HG03025 (cell line): Measurements from ENCODE around the gene ATP1A1.

Experiments used
- ATAC-seq: cut with Tn5 transposase; IDR thresholded peaks from one replicate; pipeline ENCODE4 v1.9.1; 2021; ENCODE audit warnings: mild to moderate bottlenecking, moderate library complexity; ENCODE audit not compliant: unreplicated experiment, low FRiP score

The ATP1A1 gene

DNA sequence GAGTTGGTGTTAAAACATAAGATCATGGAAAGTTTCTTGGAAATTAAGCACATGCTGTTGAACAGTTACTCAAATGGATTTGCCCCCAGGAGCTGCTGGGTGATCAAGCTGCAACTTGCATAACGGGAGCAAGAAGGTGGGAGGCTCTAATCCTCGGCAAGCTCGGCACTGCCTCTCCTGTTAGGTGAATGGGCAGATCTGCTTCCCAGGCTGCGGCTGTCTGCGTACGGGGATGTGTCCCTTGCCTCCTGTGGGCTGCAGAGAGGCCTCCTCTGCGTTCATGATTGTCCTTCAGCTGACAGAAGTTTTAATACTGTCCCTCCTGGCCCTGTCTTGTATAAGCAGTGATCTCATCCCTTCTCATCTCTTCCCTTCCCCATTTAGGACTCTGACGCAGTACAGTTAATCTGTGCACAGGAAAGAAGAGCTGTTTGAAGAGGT lies 36.7 kb downstream of the ATP1A1 start:
- no peak for ATAC-seq

DNA sequence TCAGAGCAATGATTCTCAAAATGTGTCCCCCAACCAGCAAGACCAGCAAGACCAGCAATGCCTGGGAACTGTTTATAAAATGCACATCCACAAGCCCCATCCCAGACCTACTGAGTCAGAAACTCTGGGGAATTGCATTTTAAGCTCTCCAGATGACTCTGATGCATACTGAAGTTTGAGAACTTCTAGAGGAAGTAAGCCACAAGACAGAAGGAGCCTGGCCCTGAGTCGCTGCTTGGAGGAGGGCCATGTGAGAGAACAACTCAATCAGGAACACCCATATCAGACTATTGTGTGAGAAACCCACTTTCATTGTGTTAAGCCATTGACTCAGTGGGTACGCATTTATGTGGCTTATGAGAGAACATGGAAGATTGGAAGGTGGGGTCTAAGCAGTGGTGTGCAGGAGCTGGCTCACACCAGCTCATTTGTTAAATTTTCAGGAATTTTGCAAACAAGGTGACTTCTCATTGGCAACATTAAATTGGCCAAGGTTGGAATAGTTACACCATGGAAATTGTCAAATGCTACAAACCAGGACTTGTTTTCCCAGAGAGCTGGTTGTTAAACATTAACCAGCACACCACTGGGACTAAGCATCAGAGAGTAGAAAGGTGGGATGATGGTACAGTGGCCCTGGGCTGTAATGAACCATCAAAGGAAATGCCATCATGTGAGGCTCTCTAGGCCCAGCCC lies 38.9 kb downstream of the ATP1A1 start:
- ATAC-seq = no peak

GRCh38 chr1:116412480-116412798 lies 39.4 kb downstream of the ATP1A1 start:
- no peak for ATAC-seq

- ATAC-seq = no peak
Observed at GRCh38 chr1:116412898-116413297, 39.9 kb downstream of the ATP1A1 start.

DNA sequence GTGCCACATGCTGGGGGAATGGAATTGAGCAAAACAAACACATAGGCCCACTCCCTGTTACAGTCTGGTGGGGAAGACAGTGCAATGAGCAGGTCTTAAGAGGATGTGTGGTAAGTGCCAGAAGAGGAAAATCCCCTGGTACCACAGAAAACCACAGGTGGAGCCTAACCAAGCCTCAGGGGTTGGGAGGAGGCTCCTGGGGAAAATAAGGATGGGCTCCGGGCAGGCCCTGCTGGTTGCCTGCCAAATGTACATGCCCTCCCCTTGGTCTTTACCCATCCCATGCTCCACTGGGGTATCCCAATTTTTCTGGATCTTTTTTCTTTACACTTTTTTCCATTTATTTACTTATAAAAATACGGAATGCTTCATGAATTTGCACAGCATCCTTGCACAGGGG lies 40.4 kb downstream of the ATP1A1 start:
- no peak for ATAC-seq

DNA sequence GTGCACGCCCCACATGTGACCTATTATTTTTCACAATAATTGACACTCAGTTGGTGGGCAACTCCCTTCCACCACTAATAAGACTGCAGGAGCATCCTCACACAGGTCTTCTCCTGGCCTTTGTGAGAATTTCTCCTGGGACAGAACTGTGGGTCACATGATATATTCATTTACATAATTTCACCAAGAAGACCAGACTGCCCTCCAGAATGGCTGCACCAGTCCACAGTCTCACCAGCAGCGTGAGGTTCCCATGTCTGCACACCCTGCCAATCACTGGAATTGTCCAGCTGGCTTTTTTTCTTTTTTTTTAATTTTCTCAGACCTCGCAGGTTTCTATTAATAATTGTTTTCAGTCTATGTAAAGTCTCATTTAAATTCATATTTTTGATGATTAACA lies 41.3 kb downstream of the ATP1A1 start:
- no peak for ATAC-seq

DNA sequence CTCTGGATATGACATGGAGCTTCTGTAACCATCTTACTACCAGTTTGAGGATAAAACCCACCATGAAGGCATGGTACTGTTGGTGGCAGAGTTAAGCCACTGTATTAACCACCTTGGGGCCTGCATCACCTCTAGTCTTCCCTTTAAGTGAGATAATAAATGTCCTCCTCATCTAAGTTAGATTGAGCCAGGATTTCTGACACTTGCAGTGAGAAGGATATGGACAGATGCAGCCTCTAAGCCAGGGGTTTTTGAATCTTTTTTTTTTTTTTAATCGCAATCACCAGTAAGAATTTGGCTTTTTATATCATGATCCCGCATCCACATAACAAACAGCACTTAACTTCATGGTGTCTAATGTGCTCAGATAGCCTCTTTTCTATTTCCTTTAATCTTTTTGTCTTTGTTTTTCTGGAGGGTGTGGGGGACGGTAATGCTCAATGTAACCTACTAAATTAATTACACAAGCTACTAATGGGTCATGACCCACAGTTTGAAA lies 42.2 kb downstream of the ATP1A1 start:
- ATAC-seq = no peak

- no peak for ATAC-seq
Observed at GRCh38 chr1:116415699-116416533, 42.9 kb downstream of the ATP1A1 start.

DNA sequence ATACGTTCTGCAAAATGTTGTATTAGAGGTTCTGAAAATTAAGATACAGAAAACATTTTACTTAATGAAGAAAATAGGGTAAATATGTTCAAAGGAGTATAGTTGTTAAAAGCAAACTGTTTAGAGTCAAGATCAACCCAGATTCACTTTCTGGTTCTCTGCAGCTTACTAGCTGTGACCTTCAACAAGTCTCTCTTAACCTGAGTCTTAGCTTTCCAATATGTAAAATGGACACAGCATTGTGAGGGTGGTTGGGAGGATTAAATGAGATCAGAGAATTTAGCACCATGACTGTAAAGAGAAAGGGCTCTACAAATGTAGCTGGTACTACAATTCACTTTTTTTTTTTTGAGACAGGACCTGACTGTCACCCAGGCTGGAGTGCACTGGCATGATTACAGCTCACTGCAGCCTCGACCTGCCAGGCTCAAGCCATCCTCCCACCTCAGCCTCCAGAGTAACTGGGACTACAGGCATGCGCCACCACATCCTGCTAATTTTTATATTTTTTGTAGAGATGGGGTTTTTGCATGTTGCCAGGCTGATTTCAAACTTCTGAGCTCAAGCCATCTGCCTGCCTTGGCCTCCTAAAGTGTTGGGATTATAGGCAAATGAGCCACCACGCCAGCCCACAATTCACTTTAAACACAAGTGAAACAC lies 43.9 kb downstream of the ATP1A1 start:
- ATAC-seq = no peak

GRCh38 chr1:116417678-116418077 lies 44.6 kb downstream of the ATP1A1 start:
- ATAC-seq = no peak

DNA sequence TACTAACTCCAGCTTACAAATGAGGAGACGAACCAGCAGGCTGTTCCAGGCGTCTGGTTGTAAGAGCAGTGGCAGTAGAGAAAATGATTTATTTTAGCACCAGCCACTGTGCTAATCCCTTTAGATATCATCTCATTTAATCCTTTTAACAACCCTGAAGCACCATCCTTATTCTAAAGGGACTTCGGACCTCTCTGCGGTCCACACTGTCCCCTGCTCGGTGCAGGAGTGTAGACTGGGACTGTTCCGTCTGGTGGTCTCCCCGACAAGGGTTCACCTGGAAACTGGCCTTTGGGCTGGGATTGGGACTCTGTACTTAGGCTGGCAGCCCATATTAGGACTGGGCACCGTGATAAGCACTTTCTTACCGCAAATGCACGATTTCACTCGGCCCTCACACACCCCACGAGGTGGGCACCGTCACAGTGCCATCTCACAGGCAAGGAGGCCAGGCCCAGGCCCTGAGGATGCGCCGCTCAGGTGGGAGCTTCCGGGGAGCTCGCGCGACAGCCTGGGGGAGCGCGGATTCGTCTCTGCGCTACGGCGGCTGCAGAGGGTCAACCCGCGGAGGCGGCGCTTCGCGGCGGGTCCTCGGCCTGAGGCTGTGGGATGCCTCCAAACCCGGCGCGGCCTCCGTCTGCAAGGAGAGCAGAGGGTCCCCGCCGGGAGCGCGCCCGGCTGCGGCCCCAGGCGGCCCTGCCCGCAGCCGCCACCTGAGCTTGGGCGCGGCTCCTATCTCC lies 45.2 kb downstream of the ATP1A1 start:
- ATAC-seq = peak; percentile 75

- no peak for ATAC-seq
Observed at GRCh38 chr1:116420417-116421200, 47.6 kb downstream of the ATP1A1 start.

DNA sequence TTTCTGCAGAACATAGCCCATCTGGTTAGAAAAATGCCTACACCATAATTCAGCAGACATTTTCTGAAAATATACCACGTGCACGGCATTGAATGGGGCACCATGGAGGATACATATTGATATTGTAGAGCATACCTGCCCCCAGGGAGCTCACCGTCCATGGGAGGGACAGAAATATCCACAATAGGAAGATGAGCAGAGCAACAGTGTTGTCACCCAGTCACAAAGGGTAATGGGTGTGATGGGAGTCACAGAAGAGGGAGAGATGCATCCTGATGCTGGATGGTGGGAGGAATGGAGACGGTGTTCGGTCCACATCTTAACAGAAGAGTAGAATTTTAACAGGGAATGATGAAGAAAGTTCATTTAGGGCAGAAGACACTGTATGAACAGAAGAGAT lies 51.4 kb downstream of the ATP1A1 start:
- no peak for ATAC-seq

GRCh38 chr1:116424863-116425262 lies 51.8 kb downstream of the ATP1A1 start:
- no peak for ATAC-seq

GRCh38 chr1:116425987-116426386 lies 52.9 kb downstream of the ATP1A1 start:
- ATAC-seq = no peak

- ATAC-seq = no peak
Observed at GRCh38 chr1:116426401-116426800, 53.4 kb downstream of the ATP1A1 start.

DNA sequence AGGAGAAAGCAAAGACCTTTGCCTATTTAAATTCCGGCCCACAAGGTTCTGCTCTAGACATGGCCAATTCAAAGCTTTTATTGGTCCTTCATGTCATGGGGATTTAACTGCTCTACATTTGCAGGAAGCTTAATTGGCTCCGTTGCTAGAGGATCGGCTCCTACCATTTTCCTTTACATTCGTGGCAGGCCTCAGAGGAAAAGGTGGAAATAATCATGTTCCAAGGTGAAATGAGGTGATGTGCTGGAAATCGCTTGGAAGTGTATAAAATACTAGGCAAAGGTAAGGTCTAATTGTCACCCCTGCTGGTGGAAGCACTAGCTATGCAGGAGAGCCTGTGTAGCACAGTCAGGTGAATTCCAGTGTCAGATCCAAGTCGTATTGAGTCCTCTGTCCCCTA lies 55.5 kb downstream of the ATP1A1 start:
- ATAC-seq = no peak

DNA sequence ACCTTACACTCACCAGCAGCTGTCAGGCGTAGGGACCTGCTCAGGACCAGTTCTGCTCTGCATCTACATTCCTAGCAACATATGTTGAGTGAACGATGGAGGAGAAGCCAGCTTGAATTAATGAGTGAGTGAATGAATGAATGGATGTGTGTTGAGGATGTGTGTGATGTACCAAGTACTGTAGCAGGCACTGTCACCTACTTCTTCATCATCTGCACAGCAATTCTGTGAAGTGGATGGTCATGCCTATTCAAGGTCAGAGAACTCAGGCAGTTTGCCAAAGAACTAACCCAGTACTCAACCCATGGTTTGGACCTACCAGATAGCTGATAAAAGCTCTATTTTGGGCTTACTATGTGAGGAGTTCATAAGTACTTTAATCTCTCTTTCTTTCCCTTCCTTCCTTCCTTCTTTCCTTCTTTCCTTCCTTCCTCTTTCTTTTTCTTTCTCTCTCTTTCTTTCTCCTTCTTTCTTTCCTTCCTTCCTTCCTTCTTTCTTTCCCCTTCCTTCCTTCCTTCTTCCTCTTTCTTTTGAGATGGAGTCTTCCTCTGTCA lies 56.9 kb downstream of the ATP1A1 start:
- no peak for ATAC-seq

- no peak for ATAC-seq
Observed at GRCh38 chr1:116431870-116432500, 58.9 kb downstream of the ATP1A1 start.
